GM19468 (cell line): ENCODE data around the gene OR5AK2.
"Not testable (repeated sequence)": the region's sequence is repeated elsewhere in the genome, so short reads cannot be mapped to it uniquely, and the experiment has no call there.

Experiments used
- ATAC-seq: cut with Tn5 transposase; IDR thresholded peaks from one replicate; pipeline ENCODE4 v1.9.1; 2021; ENCODE audit warnings: mild to moderate bottlenecking, moderate library complexity, moderate number of reproducible peaks; ENCODE audit not compliant: unreplicated experiment; ENCODE audit errors: extremely low read depth

Gene OR5AK2, protein sequence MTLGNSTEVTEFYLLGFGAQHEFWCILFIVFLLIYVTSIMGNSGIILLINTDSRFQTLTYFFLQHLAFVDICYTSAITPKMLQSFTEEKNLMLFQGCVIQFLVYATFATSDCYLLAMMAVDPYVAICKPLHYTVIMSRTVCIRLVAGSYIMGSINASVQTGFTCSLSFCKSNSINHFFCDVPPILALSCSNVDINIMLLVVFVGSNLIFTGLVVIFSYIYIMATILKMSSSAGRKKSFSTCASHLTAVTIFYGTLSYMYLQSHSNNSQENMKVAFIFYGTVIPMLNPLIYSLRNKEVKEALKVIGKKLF

GRCh38 chr11:56988614-56989013, at the start of gene OR5AK2:
Gene OR5AK2 (plus strand): TSS chr11:56988914. CDS start chr11:56988914, 0 bp downstream.
- no peak for ATAC-seq

- not testable (repeated sequence) for ATAC-seq
Measured at GRCh38 chr11:56945526-56945925, 43.2 kb upstream of the OR5AK2 start.

DNA sequence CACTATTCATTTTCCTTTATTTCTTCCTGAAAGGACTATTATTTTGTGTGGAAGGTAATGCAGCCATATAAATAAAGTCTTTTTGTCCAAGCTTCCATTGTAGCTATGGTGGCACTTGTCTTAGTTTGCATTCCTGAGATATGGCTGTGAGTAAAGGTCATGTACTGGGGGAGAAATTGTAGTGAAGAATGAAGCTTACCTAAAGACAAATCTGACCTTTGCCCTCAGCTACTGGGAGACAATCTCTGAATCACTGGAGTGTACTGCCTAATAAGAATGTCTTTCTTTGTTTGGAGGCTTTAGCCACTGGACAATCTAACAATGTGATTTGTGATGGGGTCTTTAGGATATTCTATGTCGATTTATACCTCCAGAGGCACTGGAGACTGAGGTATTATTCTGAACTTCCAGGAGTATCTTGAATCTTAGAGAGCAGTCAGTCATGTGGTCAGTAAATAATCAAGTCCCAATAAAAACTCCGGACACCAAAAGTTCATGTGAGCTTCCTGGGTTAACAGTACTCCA, 39.7 kb upstream of the OR5AK2 start:
- ATAC-seq, result no peak

DNA sequence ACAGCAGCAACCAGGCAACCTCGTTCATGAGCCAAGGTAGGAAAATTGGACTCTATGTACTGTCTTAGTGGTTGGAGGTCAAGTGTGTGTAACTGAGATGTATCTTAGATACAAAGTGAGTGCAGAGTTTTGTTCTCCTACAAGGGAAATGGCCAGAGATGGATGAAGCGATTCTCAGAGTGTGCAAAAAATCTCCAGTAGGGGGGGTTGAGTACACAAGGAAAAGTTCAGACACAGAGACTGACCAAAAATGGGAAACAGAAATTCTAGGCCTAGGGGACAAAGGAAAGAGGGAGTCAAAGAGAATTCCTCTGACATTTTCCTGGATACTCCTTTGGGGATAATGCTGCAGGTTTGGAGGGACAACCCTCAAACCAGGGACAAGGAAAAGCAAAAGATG, 38.2 kb upstream of the OR5AK2 start:
- ATAC-seq, result no peak

DNA sequence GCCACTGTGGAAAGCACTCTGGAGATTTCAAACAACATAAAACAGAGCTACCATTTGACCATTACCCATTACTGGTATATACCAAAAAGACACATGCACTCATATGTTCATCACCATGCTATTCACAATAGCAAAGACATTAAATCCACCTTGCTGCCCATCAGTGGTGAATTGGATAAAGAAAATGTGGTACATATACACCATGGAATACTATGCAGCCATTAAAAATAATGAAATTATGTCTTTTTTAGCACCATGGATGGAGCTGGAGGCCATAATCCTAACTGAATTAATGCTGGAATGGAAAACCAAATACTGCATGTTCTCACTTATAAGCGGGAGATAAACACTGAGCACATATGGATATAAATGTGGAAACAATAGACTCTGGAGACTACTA, 34.8 kb upstream of the OR5AK2 start:
- not testable (repeated sequence) for ATAC-seq

DNA sequence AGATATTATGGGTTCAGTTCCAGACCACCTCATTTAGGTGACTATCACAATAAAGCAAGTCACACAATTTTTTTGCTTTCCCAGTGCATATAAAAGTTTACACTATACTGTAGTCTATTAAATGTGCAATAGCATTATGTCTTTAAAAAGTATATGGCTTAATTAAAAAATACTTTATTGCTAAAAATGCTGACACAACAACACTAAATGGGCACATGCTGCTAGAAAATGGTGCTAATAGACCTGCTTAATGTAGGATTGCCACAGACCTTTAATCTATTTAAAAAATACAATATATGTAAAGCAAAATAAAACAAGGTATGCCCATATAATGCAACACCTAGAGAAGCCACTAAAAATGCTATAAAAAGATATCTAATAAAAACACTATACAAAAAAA, 27.1 kb upstream of the OR5AK2 start:
- ATAC-seq, result no peak

DNA sequence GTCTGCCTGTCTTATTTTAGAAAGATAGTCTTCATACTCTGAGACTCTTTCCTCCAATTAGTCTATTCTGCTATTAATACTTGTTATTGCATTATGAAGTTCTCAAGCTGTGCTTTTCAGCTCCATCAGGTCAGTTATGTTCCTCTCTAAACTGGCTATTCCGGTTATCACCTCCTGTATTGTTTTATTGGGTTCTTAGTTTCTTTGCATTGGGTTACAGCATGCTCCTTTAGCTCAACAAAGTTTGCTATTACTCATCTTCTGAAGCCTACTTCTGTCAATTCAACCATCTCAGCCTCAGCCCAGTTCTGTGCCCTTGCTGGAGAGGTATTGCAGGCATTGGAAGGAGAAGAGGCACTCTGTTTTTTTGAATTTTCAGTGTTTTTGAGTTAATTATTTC, 21.0 kb upstream of the OR5AK2 start:
- ATAC-seq, result no peak

DNA sequence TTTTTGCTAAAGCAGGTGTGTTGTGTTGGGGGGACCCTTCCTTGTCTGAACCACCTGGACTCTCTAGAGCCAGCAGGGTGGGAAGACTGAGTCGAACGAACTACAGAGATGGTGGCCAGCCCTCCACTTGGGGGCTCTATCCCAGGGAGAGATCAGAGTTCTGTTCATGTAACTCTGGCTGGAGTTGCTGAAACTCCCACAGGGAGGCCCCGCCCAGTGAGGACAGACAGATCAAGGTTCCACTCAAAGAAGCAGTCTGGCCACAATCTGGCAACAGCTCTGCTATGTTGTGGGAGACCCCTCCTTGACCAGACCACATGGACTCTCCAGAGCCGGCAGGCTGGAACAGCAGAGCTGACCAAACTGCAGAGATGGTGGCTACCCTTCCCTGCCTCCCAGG, 20.2 kb upstream of the OR5AK2 start:
- ATAC-seq, result no peak

- ATAC-seq, result no peak
Measured at GRCh38 chr11:56977314-56977713, 11.4 kb upstream of the OR5AK2 start.

DNA sequence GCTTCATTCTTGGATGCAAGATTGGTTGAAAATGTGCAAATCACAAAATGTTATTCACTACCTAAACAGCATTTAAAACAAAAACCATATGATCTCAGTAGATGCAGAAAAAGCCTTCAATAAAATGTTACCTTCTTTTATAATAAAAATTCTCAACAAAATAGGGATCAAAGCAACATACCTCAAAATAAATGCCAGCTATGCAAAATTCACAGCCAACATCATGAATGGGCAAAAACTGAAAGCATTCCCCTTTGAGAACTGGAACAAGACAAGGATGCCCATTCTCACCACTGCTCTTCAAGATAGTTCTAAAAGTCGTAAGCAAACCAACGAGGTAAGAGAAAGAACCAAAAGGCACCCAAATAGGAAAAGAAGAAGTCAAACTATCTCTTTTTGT, 2.0 kb downstream of the OR5AK2 start:
- no peak for ATAC-seq

GRCh38 chr11:56994532-56994931, 5.8 kb downstream of the OR5AK2 start:
- ATAC-seq, result no peak

DNA sequence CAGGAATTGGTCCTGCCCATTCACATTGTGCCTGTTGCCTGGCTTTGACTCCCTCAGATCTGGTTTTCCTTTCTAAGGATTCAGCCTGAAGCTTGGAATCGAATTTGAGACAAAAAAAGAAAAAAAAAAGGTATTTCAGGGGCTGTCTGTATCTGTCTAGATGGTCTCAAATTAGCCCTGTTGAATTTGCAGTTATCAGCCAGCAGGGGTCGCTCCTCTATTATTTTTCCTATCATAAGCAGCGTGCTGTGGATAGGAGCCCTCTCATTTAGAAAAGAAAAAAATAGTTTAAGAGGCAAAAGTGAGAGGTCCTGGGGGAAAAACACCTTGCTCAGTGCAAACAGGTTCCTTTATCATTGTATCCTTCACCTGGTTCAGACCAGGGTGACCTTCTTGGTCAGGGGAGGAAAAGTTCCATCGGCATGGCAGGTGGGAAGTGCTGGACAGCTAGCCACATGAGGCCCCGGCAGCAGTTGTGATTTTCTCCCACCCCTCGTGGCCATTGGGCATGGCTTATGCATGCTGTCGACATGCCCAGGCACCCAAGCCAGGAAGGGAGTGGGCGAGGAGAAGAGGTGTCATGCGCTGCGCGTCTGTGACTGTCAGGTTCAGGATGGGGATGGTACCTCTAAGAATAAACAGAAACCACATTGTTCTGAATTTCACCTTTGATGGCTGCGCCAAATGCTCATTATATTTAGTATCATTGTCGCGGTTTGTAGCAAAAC, 13.1 kb downstream of the OR5AK2 start:
- no peak for ATAC-seq

DNA sequence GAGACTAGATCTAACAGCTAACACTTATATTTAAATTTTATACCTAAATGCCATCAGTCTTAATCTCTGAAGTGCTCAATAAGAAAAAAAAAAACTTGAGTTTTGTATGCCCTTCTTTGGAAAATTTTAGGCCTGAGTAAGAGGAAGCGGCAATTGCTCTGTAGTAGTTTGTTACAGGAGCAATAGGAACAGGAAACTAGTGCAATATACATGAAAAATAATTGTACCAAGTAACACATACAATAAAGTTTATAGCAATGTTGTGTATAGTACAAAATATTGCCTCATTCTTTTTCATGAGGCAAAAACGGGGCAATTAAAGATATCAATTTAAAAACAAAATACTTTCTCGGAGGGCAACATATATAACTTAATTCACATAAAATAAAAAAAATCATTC, 19.7 kb downstream of the OR5AK2 start:
- no peak for ATAC-seq

DNA sequence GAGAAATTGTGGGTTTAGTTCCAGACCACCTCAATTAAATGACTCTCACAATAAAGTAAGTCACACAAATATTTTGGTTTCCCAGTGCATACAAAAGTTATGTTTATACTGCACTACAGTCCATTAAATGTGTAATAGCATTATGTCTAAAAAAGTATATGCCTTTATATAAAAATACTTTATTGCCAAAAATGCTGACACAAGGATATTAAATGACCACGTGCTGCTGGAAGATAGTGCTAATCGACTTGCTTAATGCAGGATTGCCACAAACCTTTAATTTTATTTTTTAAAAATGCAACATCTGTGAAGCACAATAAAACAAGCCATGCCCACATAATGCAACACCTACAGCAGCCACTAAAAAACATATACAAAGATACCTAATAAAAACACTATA, 27.0 kb downstream of the OR5AK2 start:
- no peak for ATAC-seq

- ATAC-seq, result no peak
Measured at GRCh38 chr11:57031556-57031955, 42.8 kb downstream of the OR5AK2 start.
